BLaER1 treated with 17β-estradiol and CSF1 and Interleukin-3, amounts not matched to agents 10 nM and 100 nM (cell line): ENCODE measurements around the gene RMC1.
"Not testable (repeated sequence)": the region's sequence is repeated elsewhere in the genome, so short reads cannot be mapped to it uniquely, and the experiment has no call there.

Source experiments
- H3K27ac ChIP-seq, 11 experiments: shearing (Covaris generic); formaldehyde crosslinking; 2 replicates each; pipeline ENCODE4 v1.8.1; 2022
- H3K27me3 ChIP-seq, 11 experiments: shearing (Covaris generic); formaldehyde crosslinking; 2 replicates each; pipeline ENCODE4 v1.8.1; 2022
- H3K36me3 ChIP-seq, 11 experiments: shearing (Covaris generic); formaldehyde crosslinking; 2 replicates each; pipeline ENCODE4 v1.8.1; 2022
- H3K4me1 ChIP-seq, 10 experiments: shearing (Covaris generic); formaldehyde crosslinking; 2 replicates each; pipeline ENCODE4 v1.8.1; 2022
- H3K4me2 ChIP-seq, 11 experiments: shearing (Covaris generic); formaldehyde crosslinking; 2 replicates each; pipeline ENCODE4 v1.8.1; 2022
- H3K4me3 ChIP-seq, 10 experiments: shearing (Covaris generic); formaldehyde crosslinking; 2 replicates each; pipeline ENCODE4 v1.8.1; 2022
- H3K9ac ChIP-seq, 11 experiments: shearing (Covaris generic); formaldehyde crosslinking; 2 replicates each; pipeline ENCODE4 v1.8.1; 2022
- H3K9me3 ChIP-seq, 11 experiments: shearing (Covaris generic); formaldehyde crosslinking; replicated peaks in 1 of 11; 2 replicates each; pipeline ENCODE4 v1.8.1; 2022
- H4K20me1 ChIP-seq, 11 experiments: shearing (Covaris generic); formaldehyde crosslinking; 2 replicates each; pipeline ENCODE4 v1.8.1; 2022
- Cebpa-rat ChIP-seq, 11 experiments: shearing (Covaris generic); IDR thresholded peaks; 2 replicates each; pipeline ENCODE4 v1.8.1; 2022

RMC1 gene

GRCh38 chr18:23548719-23549118, 45.4 kb downstream of the RMC1 start:
- no peak overlapping the region for H3K4me3 ChIP-seq
- H3K36me3 ChIP-seq, result peaks cover 97 to 100% (median 100%) of the 10 kb centered on the region in 11 experiments
- no peak for TF ChIP-seq Cebpa-rat (IDR thresholded peaks at IDR 0.05)
- no peak overlapping the region for H3K4me2 ChIP-seq
- H3K27ac ChIP-seq, result no peak overlapping the region
- H3K9ac ChIP-seq, result no peak overlapping the region
- peaks cover 0 to 100% (median 0%) of the 10 kb centered on the region in 11 experiments; a peak in 9 of 22 replicates for H4K20me1 ChIP-seq
- H3K4me1 ChIP-seq, result no peaks in the 10 kb centered on the region
- no peaks in the 10 kb centered on the region for H3K9me3 ChIP-seq
- peaks cover 0 to 36% (median 0%) of the 10 kb centered on the region in 11 experiments; a peak in 5 of 22 replicates for H3K27me3 ChIP-seq

GRCh38 chr18:23550898-23551297, 47.6 kb downstream of the RMC1 start:
- TF ChIP-seq Cebpa-rat (IDR thresholded peaks at IDR 0.05), result no peak
- Histone ChIP-seq H3K4me1 (no peaks in the 10 kb centered on the region), H3K27ac (no peak overlapping the region), H3K36me3 (peaks cover 97 to 100% (median 100%) of the 10 kb centered on the region in 11 experiments), H3K27me3 (peaks cover 0 to 14% (median 0%) of the 10 kb centered on the region in 11 experiments; a peak in 2 of 22 replicates), H4K20me1 (peaks cover 0 to 100% (median 0%) of the 10 kb centered on the region in 11 experiments; a peak in 10 of 22 replicates), H3K9ac (no peak overlapping the region), H3K4me3 (no peak overlapping the region), H3K9me3 (no peaks in the 10 kb centered on the region), H3K4me2 (no peak overlapping the region)

GRCh38 chr18:23551978-23552377, 48.7 kb downstream of the RMC1 start:
- H3K9me3 ChIP-seq, result no peaks in the 10 kb centered on the region
- H4K20me1 ChIP-seq, result peaks cover 0 to 100% (median 0%) of the 10 kb centered on the region in 11 experiments; a peak in 11 of 22 replicates
- H3K4me1 ChIP-seq, result no peaks in the 10 kb centered on the region
- no peak overlapping the region for H3K4me3 ChIP-seq
- no peak for TF ChIP-seq Cebpa-rat (IDR thresholded peaks at IDR 0.05)
- no peak overlapping the region for H3K9ac ChIP-seq
- H3K27me3 ChIP-seq, result peaks cover 0 to 19% (median 0%) of the 10 kb centered on the region in 11 experiments; a peak in 2 of 22 replicates
- peaks cover 97 to 100% (median 100%) of the 10 kb centered on the region in 11 experiments for H3K36me3 ChIP-seq
- no peak overlapping the region for H3K27ac ChIP-seq
- H3K4me2 ChIP-seq, result no peak overlapping the region

DNA sequence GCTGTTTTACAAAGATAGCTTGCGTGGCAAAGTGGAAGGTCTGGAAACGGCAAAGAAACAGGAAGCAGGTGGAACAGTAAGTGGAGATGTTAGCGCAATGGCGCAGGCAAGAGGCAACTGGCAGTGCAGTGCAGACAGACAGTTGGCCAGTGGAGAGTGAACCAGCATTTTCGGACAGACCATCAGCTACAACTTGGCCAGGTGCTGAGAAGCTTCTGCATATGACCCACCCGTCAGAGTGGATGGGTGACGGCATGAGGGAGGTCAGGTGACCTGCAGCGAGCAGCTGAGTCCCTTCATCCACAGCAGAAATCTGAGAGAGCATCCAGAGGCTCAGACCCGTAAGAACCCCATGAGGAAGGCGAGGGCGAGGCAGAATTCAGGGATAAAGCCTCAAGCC, 49.2 kb downstream of the RMC1 start:
- Histone ChIP-seq H3K27me3 (peaks cover 0 to 19% (median 0%) of the 10 kb centered on the region in 11 experiments; a peak in 2 of 22 replicates), H4K20me1 (peaks cover 0 to 100% (median 0%) of the 10 kb centered on the region in 11 experiments; a peak in 11 of 22 replicates), H3K9me3 (no peaks in the 10 kb centered on the region), H3K4me2 (no peak overlapping the region), H3K27ac (no peak overlapping the region), H3K9ac (no peak overlapping the region), H3K36me3 (peaks cover 97 to 100% (median 100%) of the 10 kb centered on the region in 11 experiments), H3K4me3 (no peak overlapping the region), H3K4me1 (no peaks in the 10 kb centered on the region)
- no peak for TF ChIP-seq Cebpa-rat (IDR thresholded peaks at IDR 0.05)

- peaks cover 0 to 96% (median 0%) of the 10 kb centered on the region in 11 experiments; a peak in 11 of 22 replicates for H4K20me1 ChIP-seq
- H3K9me3 ChIP-seq, result no peaks in the 10 kb centered on the region
- no peak overlapping the region for H3K9ac ChIP-seq
- peaks cover 94 to 98% (median 97%) of the 10 kb centered on the region in 11 experiments for H3K36me3 ChIP-seq
- peaks cover 0 to 23% (median 0%) of the 10 kb centered on the region in 11 experiments; a peak in 2 of 22 replicates for H3K27me3 ChIP-seq
- no peak overlapping the region for H3K4me2 ChIP-seq
- H3K27ac ChIP-seq, result no peak overlapping the region
- no peak overlapping the region for H3K4me3 ChIP-seq
- no peaks in the 10 kb centered on the region for H3K4me1 ChIP-seq
- no peak for TF ChIP-seq Cebpa-rat (IDR thresholded peaks at IDR 0.05)
Measured at GRCh38 chr18:23553887-23554286, 50.6 kb downstream of the RMC1 start.

GRCh38 chr18:23556145-23556780, 53.0 kb downstream of the RMC1 start:
- Histone ChIP-seq H3K4me1 (no peaks in the 10 kb centered on the region), H3K27me3 (peaks cover 0 to 34% (median 0%) of the 10 kb centered on the region in 11 experiments; a peak in 2 of 22 replicates), H3K9ac (no peak overlapping the region), H3K27ac (no peak overlapping the region), H3K9me3 (no peaks in the 10 kb centered on the region), H3K4me2 (no peak overlapping the region), H4K20me1 (peaks cover 0 to 94% (median 0%) of the 10 kb centered on the region in 11 experiments; a peak in 11 of 22 replicates), H3K4me3 (no peak overlapping the region), H3K36me3 (peaks cover 93 to 98% (median 97%) of the 10 kb centered on the region in 11 experiments)
- TF ChIP-seq Cebpa-rat (IDR thresholded peaks at IDR 0.05), result no peak

- H3K4me1 ChIP-seq, H3K9ac ChIP-seq, H3K4me2 ChIP-seq, H3K9me3 ChIP-seq, H3K27ac ChIP-seq, H3K4me3 ChIP-seq: not testable (repeated sequence)
- peaks cover 93 to 98% (median 97%) of the 10 kb centered on the region in 11 experiments for H3K36me3 ChIP-seq
- H3K27me3 ChIP-seq, result peaks cover 0 to 29% (median 0%) of the 10 kb centered on the region in 11 experiments; a peak in 2 of 22 replicates
- H4K20me1 ChIP-seq, result peaks cover 0 to 94% (median 0%) of the 10 kb centered on the region in 11 experiments; a peak in 11 of 22 replicates
Measured at GRCh38 chr18:23557511-23557910, 54.2 kb downstream of the RMC1 start.

- Histone ChIP-seq H3K36me3 (peaks cover 83 to 98% (median 96%) of the 10 kb centered on the region in 11 experiments), H3K9ac (no peak overlapping the region), H3K4me1 (peaks cover 0 to 14% (median 9%) of the 10 kb centered on the region in 10 experiments; a peak in 10 of 20 replicates), H3K27me3 (peaks cover 0 to 26% (median 0%) of the 10 kb centered on the region in 11 experiments; a peak in 3 of 22 replicates), H3K27ac (no peak overlapping the region), H3K9me3 (no peaks in the 10 kb centered on the region), H3K4me3 (no peak overlapping the region), H4K20me1 (peaks cover 0 to 94% (median 0%) of the 10 kb centered on the region in 11 experiments; a peak in 10 of 22 replicates), H3K4me2 (no peak overlapping the region)
- no peak for TF ChIP-seq Cebpa-rat (IDR thresholded peaks at IDR 0.05)
Measured at GRCh38 chr18:23560186-23560585, 56.9 kb downstream of the RMC1 start.

GRCh38 chr18:23563377-23564043, 60.2 kb downstream of the RMC1 start:
- Histone ChIP-seq H3K9ac (no peak overlapping the region), H3K36me3 (peaks cover 83 to 98% (median 96%) of the 10 kb centered on the region in 11 experiments), H3K4me1 (peaks cover 0 to 14% (median 9%) of the 10 kb centered on the region in 10 experiments; a peak in 10 of 20 replicates), H3K27ac (no peak overlapping the region), H3K4me2 (peak overlapping the region in 4 of 11 experiments; percentile 10 to 50 (median 34); a peak in 5 of 22 replicates), H4K20me1 (peaks cover 0 to 94% (median 0%) of the 10 kb centered on the region in 11 experiments; a peak in 7 of 22 replicates), H3K9me3 (no peaks in the 10 kb centered on the region), H3K27me3 (peaks cover 0 to 11% (median 0%) of the 10 kb centered on the region in 11 experiments; a peak in 3 of 22 replicates), H3K4me3 (no peak overlapping the region)
- no peak for TF ChIP-seq Cebpa-rat (IDR thresholded peaks at IDR 0.05)
